Lung (tissue), 12 donors: ENCODE data around the gene PKHD1. TPM values are rescaled to one million over a fixed set of nuclear protein-coding genes. Genes with fewer than 3 reads are reported as not detected.

Experiments
- ATAC-seq: fragments of 200-7000 bp; cut with Tn5 transposase; one replicate; pipeline ENCODE4 v1.9.1; 2020; ENCODE audit warnings: moderate number of reproducible peaks; ENCODE audit not compliant: insufficient read depth, low FRiP score
- DNase-seq, 3 donors: peaks; one replicate each; pipeline ENCODE4 v3.0.0-alpha.2; 2013 to 2017
- H3K27ac ChIP-seq, 2 donors: one replicate each; pipeline ENCODE4 v1.5.1; 2013; ENCODE audit warnings: mild to moderate bottlenecking in 2 of 2, moderate library complexity in 2 of 2, control low read depth in 1 of 2, inconsistent platforms in 1 of 2, low read depth in 1 of 2, low read length in 1 of 2
- H3K27me3 ChIP-seq, 3 donors: one replicate each; pipeline ENCODE4 v1.5.1; 2013; ENCODE audit warnings: low read length in 2 of 3; ENCODE audit not compliant: control insufficient read depth in 3 of 3, insufficient read depth in 3 of 3
- H3K36me3 ChIP-seq, 4 donors: one replicate each; pipeline ENCODE4 v1.5.1; 2013; ENCODE audit warnings: low read length in 4 of 4, mild to moderate bottlenecking in 1 of 4, moderate library complexity in 1 of 4; ENCODE audit not compliant: control insufficient read depth in 4 of 4, insufficient read depth in 4 of 4
- H3K4me1 ChIP-seq, 5 donors: one replicate each; pipeline ENCODE4 v1.5.1; 2013; ENCODE audit warnings: low read length in 5 of 5, mild to moderate bottlenecking in 2 of 5, moderate library complexity in 1 of 5; ENCODE audit not compliant: control insufficient read depth in 5 of 5, insufficient read depth in 5 of 5
- H3K4me3 ChIP-seq: one replicate; pipeline ENCODE4 v1.5.1; 2013; ENCODE audit warnings: mild to moderate bottlenecking, control low read depth, moderate library complexity
- H3K9ac ChIP-seq, 2 donors: one replicate each; pipeline ENCODE4 v1.5.1; 2013; ENCODE audit warnings: low read length in 2 of 2, control low read depth in 1 of 2; ENCODE audit not compliant: insufficient read depth in 1 of 2
- H3K9me3 ChIP-seq, 4 donors: one replicate each; pipeline ENCODE4 v1.5.1; 2013; ENCODE audit warnings: low read length in 3 of 4, mild to moderate bottlenecking in 1 of 4, moderate library complexity in 1 of 4; ENCODE audit not compliant: control insufficient read depth in 4 of 4, insufficient read depth in 3 of 4
- CTCF ChIP-seq: IDR thresholded peaks from 2 replicates; pipeline ENCODE4 v1.5.1; 2012; ENCODE audit warnings: mild to moderate bottlenecking; ENCODE audit errors: control extremely low read depth, extremely low read depth
- WGBS, 2 donors: extraction: QIAGEN DNeasy Blood & Tissue Kit; methylation state at CpG; one replicate each; pipeline ENCODE4 v1.1.7; 2013; 5-methylcytosine and 5-hydroxymethylcytosine counted together
- polyA plus RNA-seq, 2 donors: library from polyadenylated mRNA; stranded (reverse); fragments of 200-250 nt; gene quantifications; one replicate each; pipeline ENCODE4 v1.2.1, GENCODE V29; 2013
- total RNA-seq, 2 donors: library from RNA; depleted of rRNA in 1 of 2; stranded (reverse); fragments of >200 nt in 1 of 2; gene quantifications; one replicate each; pipeline ENCODE4 v1.2.1, GENCODE V29; 2014 to 2021
- donor health status: control.
- donor health status: control.
- donor health status: Bipolar disorder and iron deficiency.
- donor health status: healthy.
- donor health status: DM: yes; HTN: yes; CAD: no.

PKHD1 gene
- total and polyA plus RNA-seq, 4 donors: 0.01 to 6.1 (median 0.09) TPM

DNA sequence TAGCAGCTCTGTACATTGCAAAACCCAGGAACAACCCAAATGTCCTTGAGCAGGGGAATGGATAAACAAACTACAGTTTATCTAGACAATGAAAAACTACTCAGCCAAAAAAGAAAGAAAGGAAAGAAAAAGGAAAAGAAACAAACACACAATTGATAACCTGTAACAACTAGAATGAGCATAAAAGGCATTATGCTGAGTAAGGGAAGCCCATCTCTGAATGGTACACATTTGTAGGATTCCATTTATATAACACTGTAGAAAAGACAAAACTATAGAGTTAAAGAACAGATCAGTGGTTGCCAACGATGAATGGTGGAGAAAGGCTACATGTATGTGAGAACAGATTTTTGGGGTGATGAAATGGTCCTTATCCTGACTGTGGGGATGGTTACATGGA lies 454.0 kb downstream of the PKHD1 start:
- H3K9me3 ChIP-seq: no peaks in the 10 kb centered on the region
- no peak for ATAC-seq
- H3K27me3 ChIP-seq: no peaks in the 10 kb centered on the region
- H3K27ac ChIP-seq: no peak overlapping the region
- no peak overlapping the region for H3K4me3 ChIP-seq
- no peak for TF ChIP-seq CTCF
- no peaks in the 10 kb centered on the region for H3K36me3 ChIP-seq
- H3K4me1 ChIP-seq: no peaks in the 10 kb centered on the region
- no peak for DNase-seq
- WGBS, 2 donors: 61 to 74% methylated on average over 1 of the region's 1 CpG
- H3K9ac ChIP-seq: no peak overlapping the region

DNA sequence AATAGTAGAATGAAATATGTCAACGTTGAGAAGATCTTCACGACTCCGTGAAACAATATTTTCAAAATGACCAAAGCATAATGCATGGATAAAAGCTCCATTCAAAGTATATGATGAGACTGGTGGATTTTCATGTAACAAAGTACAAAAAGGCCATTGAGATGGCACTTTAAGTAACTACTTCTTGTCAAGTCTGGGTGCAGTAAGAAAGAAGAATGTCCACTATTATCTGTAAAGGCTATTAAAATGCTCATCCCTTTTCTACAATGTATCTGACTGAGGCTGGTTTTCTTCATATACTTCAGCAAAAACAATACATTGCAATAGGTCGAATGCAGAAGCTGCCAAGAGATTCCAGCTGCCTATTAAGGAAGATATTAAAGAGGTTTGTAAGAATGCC lies 457.4 kb downstream of the PKHD1 start:
- no peaks in the 10 kb centered on the region for H3K4me1 ChIP-seq
- H3K4me3 ChIP-seq: no peak overlapping the region
- no peak overlapping the region for H3K9ac ChIP-seq
- ATAC-seq: no peak
- 86 to 89% methylated on average over 4 of the region's 4 CpGs for WGBS, 2 donors
- H3K27me3 ChIP-seq: no peaks in the 10 kb centered on the region
- TF ChIP-seq CTCF: no peak
- no peak for DNase-seq
- H3K27ac ChIP-seq: no peak overlapping the region
- H3K9me3 ChIP-seq: no peaks in the 10 kb centered on the region
- H3K36me3 ChIP-seq: no peaks in the 10 kb centered on the region

GRCh38 chr6:51626391-51626790 lies 461.0 kb downstream of the PKHD1 start:
- H3K36me3 ChIP-seq: no peaks in the 10 kb centered on the region
- no peaks in the 10 kb centered on the region for H3K27me3 ChIP-seq
- 58 to 69% methylated on average over 1 of the region's 1 CpG for WGBS, 2 donors
- no peak for TF ChIP-seq CTCF
- no peak for DNase-seq
- no peak overlapping the region for H3K9ac ChIP-seq
- H3K9me3 ChIP-seq: no peaks in the 10 kb centered on the region
- no peaks in the 10 kb centered on the region for H3K4me1 ChIP-seq
- ATAC-seq: no peak
- H3K27ac ChIP-seq: no peak overlapping the region
- H3K4me3 ChIP-seq: no peak overlapping the region

GRCh38 chr6:51625566-51625965 lies 461.8 kb downstream of the PKHD1 start:
- no peak for TF ChIP-seq CTCF
- Histone ChIP-seq H3K27ac (no peak overlapping the region), H3K9me3 (no peaks in the 10 kb centered on the region), H3K36me3 (no peaks in the 10 kb centered on the region), H3K4me1 (no peaks in the 10 kb centered on the region), H3K9ac (no peak overlapping the region), H3K4me3 (no peak overlapping the region), H3K27me3 (no peaks in the 10 kb centered on the region)
- ATAC-seq (no peak), DNase-seq (no peak)
- 90 to 92% methylated on average over 4 of the region's 4 CpGs for WGBS, 2 donors
